Sigmoid colon (tissue), 3 donors: Measurements from ENCODE around the gene CABP2.

Experiments
- POLR2A ChIP-seq, 2 donors: fragments of 450-650 bp; IDR thresholded peaks; one replicate each; pipeline ENCODE4 v1.6.1; 2016; ENCODE audit warnings: antibody characterized with exemption in 2 of 2, mild to moderate bottlenecking in 2 of 2, moderate library complexity in 2 of 2
- TF ChIP-seq, protein P1 (sequence below), 4 experiments: fragments of 450-650 bp in 3 of 4; fragments of 200-600 bp in 1 of 4; IDR thresholded peaks; one replicate each; pipeline ENCODE4 v1.5.1; 2016 to 2019; ENCODE audit warnings: antibody characterized with exemption in 4 of 4, mild to moderate bottlenecking in 3 of 4, moderate library complexity in 2 of 4

DNA sequence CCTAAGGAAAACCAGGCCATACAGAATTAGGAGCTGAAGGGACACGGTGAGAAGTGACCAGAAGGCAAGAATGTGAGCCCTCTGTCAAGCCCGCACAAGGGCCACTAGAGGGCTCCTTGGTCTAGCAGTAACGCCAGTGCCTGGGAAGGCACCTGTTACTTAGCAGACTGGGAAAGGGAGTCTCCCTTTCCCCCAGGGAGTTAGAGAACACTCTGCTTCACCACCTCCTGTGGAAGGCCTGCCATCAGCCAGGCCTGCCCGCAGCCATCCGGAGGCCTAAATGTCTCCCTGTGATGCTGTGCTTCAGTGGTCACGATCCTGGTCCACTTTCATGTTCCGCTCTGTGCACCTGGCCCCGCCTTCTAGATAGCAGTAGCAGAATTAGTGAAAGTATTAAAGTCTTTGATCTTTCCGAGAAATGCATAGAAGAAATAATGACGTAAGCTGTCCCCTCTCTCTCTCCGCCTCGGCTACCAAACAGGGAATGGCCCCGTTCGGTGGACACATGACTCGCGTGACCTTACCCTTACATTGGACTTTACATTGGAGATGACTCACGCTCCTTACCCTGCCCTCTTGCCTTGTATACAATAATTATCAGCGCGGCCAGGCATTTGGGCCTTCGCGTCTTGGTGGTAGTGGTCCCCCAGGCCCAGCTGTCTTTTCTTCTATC, 49.6 kb upstream of the CABP2 start:
- TF ChIP-seq, protein P1, sequence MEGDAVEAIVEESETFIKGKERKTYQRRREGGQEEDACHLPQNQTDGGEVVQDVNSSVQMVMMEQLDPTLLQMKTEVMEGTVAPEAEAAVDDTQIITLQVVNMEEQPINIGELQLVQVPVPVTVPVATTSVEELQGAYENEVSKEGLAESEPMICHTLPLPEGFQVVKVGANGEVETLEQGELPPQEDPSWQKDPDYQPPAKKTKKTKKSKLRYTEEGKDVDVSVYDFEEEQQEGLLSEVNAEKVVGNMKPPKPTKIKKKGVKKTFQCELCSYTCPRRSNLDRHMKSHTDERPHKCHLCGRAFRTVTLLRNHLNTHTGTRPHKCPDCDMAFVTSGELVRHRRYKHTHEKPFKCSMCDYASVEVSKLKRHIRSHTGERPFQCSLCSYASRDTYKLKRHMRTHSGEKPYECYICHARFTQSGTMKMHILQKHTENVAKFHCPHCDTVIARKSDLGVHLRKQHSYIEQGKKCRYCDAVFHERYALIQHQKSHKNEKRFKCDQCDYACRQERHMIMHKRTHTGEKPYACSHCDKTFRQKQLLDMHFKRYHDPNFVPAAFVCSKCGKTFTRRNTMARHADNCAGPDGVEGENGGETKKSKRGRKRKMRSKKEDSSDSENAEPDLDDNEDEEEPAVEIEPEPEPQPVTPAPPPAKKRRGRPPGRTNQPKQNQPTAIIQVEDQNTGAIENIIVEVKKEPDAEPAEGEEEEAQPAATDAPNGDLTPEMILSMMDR (IDR thresholded peaks at IDR 0.05): peak; percentile 52 to 71 (median 55)
- no peak for TF ChIP-seq POLR2A (IDR thresholded peaks at IDR 0.05)
